Gastrocnemius medialis (tissue), 4 donors: ENCODE measurements around the gene SMIM38.

Experiments used
- POLR2A ChIP-seq, 2 donors: fragments of 450-650 bp; IDR thresholded peaks; one replicate each; pipeline ENCODE4 v1.6.1; 2017; ENCODE audit warnings: antibody characterized with exemption in 2 of 2, mild to moderate bottlenecking in 2 of 2, moderate library complexity in 2 of 2
- TF ChIP-seq, protein P1 (sequence below), 5 experiments: fragments of 450-650 bp in 3 of 5; fragments of 200-600 bp in 2 of 5; sonication (generic) in 2 of 5; IDR thresholded peaks in 4 of 5; conservative IDR thresholded peaks in 1 of 5; 1 replicate in 4 of 5; 2 replicates in 1 of 5; pipeline ENCODE4 v1.5.1; 2016 to 2019; ENCODE audit warnings: antibody characterized with exemption in 5 of 5, mild to moderate bottlenecking in 3 of 5, moderate library complexity in 3 of 5

DNA sequence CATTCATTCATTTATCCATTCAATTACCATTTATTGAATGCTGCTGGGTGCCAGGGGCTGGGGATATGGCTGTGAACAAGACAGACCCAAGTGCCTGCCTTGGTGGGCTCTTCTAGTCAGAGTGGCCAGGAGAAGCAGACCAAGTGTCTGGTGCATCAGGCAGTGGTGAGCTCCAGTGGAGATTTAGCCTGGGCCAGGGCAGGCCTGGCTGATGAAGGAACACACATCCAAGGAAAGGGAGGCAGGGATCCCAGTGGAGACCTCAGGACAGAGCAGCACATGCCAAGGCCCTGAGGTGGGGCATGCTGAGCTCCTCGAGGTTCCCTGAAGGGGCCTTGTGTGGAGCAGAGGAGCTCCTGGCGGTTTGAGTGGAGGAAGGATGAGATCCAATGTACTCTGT is 46.6 kb upstream of the SMIM38 start:
- no peak for TF ChIP-seq POLR2A (IDR thresholded peaks at IDR 0.05)
- TF ChIP-seq, protein P1, sequence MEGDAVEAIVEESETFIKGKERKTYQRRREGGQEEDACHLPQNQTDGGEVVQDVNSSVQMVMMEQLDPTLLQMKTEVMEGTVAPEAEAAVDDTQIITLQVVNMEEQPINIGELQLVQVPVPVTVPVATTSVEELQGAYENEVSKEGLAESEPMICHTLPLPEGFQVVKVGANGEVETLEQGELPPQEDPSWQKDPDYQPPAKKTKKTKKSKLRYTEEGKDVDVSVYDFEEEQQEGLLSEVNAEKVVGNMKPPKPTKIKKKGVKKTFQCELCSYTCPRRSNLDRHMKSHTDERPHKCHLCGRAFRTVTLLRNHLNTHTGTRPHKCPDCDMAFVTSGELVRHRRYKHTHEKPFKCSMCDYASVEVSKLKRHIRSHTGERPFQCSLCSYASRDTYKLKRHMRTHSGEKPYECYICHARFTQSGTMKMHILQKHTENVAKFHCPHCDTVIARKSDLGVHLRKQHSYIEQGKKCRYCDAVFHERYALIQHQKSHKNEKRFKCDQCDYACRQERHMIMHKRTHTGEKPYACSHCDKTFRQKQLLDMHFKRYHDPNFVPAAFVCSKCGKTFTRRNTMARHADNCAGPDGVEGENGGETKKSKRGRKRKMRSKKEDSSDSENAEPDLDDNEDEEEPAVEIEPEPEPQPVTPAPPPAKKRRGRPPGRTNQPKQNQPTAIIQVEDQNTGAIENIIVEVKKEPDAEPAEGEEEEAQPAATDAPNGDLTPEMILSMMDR (IDR thresholded peaks at IDR 0.05 in 4 of 5, conservative IDR thresholded peaks at IDR 0.05 in 1 of 5), result no peak
